GM10847 (cell line): ENCODE measurements around the gene CACNA1D.

Experiments used
- POLR2A ChIP-seq: IDR thresholded peaks from 2 replicates; pipeline ENCODE4 v1.6.1; 2011; ENCODE audit not compliant: insufficient read length; ENCODE audit errors: extremely low read depth

The CACNA1D gene

DNA sequence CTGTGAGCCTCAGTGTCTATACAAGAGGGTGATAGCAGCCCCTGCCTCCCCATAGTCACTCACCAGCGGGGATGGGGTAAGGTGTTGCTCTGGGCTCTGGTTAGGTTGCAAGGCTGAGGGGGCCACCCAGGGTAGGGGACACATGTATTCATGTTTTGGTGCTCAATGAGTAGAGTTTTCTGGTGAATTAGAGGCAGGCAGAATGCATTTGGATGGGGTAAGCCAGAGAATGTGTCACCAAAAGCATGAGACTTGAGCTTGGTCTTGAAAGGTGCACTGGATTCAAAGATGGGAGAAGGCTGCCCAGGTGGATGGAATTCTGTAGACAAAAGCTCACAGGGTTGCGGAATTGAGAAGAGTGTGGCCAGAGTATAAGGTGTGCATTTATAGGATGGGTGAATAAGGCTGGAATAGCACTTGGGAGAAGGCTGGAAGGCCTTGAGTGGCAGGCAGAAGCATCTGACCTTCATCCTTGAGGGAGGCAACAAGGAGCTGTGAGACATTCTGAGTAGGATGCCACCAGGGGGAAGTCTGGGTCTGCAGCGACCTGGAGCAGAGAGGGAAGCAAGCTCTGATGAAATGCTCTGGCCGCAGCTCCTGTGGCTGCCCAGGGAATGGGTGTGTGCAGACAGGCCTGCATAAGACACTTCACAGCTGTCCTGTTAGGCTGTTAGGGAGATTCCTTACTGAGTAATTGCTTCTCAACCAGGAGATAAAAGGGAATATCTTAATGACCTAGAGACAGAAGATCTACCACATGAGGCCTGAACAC, 202.2 kb downstream of the CACNA1D start:
- TF ChIP-seq POLR2A = no peak

GRCh38 chr3:53700441-53700840, 206.0 kb downstream of the CACNA1D start:
- TF ChIP-seq POLR2A = no peak

GRCh38 chr3:53702776-53703530, 208.5 kb downstream of the CACNA1D start:
- no peak for TF ChIP-seq POLR2A

DNA sequence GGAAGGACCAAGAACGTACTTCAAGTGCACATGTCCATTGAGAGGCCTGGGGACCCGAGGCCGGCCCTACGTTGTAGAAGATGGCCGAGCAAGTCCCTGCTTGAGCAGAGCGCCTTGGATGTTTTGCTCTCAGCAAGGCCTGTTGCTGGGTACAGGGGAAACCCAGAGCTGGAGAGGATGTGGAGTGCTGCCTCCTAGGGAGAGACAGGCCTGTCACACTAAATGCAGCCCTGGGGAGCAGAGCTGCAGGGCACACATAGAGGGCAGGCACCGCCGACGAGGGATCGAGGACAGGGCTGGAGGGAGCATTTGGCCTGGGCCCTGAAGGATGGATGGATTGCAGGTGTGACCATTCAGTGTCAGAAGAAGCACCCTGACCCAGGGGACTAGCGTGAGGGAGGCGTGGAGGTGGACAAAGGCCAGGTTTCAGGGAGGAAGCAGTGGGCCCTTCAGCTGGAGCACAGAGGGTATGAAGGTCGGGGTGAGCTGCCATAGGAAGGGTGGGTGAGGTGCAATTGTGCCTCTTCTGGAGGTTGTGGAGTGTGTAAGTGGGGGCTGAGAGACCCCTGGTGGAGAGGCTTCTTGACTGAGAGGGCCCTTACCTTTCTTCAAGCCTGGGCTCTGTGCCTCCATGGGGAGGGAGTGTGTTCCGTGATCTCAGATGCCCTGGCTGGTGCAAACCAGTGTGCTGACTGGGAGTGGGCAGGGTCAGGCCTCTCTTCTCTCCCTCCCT, 209.4 kb downstream of the CACNA1D start:
- TF ChIP-seq POLR2A = no peak

GRCh38 chr3:53704363-53704725, 209.9 kb downstream of the CACNA1D start:
- no peak for TF ChIP-seq POLR2A

GRCh38 chr3:53705024-53705745, 210.8 kb downstream of the CACNA1D start:
- no peak for TF ChIP-seq POLR2A

- no peak for TF ChIP-seq POLR2A
Measured at GRCh38 chr3:53705774-53706173, 211.4 kb downstream of the CACNA1D start.

DNA sequence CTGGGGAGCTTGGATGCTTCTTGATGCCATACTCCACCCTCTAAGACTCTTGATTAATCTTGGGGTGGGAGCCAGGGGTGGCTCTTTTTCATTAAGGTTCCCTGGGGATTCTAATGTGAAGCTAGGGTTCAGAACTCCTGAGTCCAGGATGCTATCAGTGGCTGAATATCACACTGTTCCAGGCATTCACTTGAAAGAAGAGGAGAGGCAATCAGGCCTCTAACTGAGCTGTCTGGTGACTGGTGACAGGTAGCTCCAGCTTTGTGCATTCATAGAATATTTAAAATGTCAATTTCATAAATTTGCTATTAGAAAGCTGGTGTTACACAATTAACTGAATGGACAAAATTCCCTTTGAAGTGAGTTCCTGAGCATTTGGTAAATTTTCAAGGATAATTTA, 212.8 kb downstream of the CACNA1D start:
- TF ChIP-seq POLR2A = no peak

GRCh38 chr3:53708001-53708621, 213.7 kb downstream of the CACNA1D start:
- TF ChIP-seq POLR2A = no peak

- TF ChIP-seq POLR2A = no peak
Measured at GRCh38 chr3:53709256-53709655, 214.8 kb downstream of the CACNA1D start.

DNA sequence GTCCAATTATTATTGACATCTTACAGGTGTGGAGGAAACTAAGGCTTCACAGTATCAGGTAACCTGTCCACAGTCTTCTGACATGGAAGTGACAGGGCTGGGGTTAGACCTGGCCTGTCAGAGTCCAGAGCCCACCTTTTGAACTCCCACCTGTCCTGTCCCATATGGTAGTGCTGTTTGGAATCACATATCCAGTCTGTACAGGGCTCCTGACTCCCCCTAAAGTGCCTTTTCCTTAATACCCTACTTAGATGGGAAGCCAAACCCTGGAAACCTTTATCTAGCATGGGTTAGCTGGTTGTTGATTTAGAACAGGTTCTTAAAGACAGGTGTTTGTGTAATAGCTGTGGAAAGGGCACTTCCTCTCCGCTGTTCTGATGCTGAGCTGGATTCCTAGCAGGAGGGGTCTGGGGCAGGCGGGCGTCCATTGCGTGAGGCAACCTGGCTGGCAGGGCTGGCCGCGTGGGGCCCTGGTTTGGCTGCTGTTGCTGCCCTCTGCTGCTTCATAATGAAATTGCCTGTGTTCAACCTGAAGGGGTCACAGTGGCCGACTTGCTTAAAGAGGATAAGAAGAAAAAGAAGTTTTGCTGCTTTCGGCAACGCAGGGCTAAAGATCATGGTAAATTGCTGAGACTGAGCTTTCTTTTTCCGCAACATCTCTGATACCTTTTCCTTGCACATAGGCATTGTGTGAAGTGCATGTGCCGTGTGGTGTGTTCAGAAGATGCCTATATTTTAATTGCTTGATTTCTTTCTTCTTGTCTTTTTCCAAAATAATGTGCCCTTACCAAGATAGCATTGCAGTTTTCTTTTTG, 215.7 kb downstream of the CACNA1D start:
- no peak for TF ChIP-seq POLR2A

DNA sequence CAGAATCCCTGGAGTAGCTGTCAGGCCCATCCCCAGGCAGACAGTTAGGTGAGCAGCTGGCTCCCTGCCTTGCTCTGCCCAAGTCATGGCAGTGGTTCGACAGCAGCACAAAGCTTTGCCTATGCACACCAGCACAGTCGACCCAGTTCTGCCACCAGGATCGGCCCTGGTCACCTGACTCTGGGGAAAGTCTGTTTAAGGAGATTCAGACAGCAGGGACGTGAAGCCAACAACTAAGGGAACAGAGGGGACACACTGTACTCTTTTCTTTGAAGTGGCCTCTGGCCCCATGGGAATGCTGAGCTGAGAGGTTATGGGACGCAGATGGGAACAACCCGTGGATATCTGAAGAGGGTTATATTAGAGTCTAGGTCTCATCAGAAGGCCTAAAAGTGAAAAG, 217.0 kb downstream of the CACNA1D start:
- TF ChIP-seq POLR2A = no peak

DNA sequence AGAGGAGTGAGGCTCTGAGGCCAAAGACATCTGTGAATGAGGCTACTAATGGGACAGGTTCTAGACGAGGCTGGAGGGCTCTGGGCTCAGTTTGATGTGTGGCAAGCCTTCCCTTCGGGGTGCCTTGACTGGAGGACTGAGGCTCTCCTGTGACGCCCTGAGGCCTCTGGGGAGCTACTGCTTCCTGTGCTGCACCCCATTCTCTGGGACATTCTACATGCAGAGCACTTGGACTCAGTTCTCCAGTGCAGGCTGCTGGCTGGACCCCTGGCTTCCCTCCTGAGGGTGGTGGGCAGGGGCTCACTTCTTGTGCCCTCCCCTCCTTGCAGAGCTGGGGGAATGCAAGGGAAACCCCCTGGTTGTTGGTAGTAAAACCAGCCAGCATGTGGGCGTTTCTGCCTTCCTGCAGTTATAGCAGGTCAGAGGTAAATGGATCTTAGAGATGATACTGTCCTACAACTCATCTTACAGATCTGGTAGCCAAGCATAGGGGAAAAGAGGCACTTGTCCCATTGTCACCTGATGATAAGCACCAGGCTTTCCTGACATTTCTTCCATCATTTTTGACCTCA, 218.5 kb downstream of the CACNA1D start:
- no peak for TF ChIP-seq POLR2A

DNA sequence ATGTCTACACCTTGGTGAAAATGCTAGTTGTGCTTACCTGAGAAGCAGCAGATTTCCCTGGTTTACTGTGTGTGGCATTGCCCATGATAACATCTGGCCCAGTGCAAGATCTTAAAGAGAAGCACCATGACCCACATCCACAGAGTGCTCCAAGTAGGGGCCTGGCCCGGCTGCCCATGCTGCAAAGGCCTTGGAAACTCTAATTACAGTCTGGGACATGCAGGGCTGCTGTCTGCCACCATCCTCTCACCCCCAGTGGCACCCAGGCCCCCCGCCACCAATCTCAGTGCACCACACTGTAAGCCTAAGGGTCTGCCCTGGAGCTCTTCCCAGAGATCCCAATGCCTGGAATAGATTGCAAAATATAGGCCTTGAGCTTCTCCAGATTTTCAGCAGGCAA, 219.2 kb downstream of the CACNA1D start:
- no peak for TF ChIP-seq POLR2A

GRCh38 chr3:53715815-53716483, 221.5 kb downstream of the CACNA1D start:
- no peak for TF ChIP-seq POLR2A
